Peyer's patch (tissue), 4 donors: ENCODE results near the gene TRAPPC12.

Experiments
- POLR2A ChIP-seq, 2 donors: fragments of 450-650 bp; IDR thresholded peaks; one replicate each; pipeline ENCODE4 v1.5.1; 2017; ENCODE audit warnings: antibody characterized with exemption in 2 of 2, mild to moderate bottlenecking in 2 of 2, moderate library complexity in 2 of 2
- TF ChIP-seq, protein P1 (sequence below), 6 experiments: fragments of 450-650 bp in 4 of 6; fragments of 200-600 bp in 2 of 6; sonication (generic) in 1 of 6; IDR thresholded peaks; one replicate each; pipeline ENCODE4 v1.5.1; 2017 to 2019; ENCODE audit warnings: antibody characterized with exemption in 6 of 6, mild to moderate bottlenecking in 3 of 6, moderate library complexity in 1 of 6

DNA sequence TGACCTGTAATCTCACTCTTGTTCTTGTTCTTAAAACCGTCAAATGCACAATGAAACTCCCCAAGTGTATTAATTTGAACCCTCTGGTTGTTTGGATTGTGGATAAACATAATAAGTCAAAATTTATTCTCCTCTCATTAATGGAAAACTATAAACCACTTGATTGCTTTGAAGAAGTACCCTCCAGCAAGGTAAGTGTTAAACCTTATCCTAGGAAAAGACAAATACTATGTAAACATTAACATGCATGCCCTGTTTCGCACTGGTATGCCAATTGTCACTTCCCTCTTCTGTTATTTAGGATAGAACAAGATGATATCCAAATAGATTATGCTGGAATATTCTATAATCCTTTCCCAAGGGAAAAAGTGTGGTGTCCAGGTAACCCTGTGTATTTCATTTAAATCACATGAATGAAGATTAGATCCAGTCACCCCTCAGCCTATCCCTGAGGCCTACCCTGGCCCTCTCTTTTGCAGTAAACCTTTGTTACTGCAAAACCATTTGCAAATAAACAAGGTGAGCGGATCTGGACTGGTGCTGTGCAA, 138.5 kb downstream of the TRAPPC12 start:
- TF ChIP-seq, protein P1, sequence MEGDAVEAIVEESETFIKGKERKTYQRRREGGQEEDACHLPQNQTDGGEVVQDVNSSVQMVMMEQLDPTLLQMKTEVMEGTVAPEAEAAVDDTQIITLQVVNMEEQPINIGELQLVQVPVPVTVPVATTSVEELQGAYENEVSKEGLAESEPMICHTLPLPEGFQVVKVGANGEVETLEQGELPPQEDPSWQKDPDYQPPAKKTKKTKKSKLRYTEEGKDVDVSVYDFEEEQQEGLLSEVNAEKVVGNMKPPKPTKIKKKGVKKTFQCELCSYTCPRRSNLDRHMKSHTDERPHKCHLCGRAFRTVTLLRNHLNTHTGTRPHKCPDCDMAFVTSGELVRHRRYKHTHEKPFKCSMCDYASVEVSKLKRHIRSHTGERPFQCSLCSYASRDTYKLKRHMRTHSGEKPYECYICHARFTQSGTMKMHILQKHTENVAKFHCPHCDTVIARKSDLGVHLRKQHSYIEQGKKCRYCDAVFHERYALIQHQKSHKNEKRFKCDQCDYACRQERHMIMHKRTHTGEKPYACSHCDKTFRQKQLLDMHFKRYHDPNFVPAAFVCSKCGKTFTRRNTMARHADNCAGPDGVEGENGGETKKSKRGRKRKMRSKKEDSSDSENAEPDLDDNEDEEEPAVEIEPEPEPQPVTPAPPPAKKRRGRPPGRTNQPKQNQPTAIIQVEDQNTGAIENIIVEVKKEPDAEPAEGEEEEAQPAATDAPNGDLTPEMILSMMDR (IDR thresholded peaks at IDR 0.05) = no peak
- TF ChIP-seq POLR2A (IDR thresholded peaks at IDR 0.05) = no peak
